Activated CD8-positive, alpha-beta memory T cell treated with anti-CD3 and anti-CD28 coated beads for 36 hours (primary cell): Measurements from ENCODE around the gene COQ9. TPM values are rescaled to one million over a fixed set of nuclear protein-coding genes. Genes with fewer than 3 reads are reported as not detected.
"Not testable (repeated sequence)": the region's sequence is repeated elsewhere in the genome, so short reads cannot be mapped to it uniquely, and the experiment has no call there.

Source experiments
- CTCF ChIA-PET: fragments of 350-600 bp; sonication (Branson Sonifier 250); formaldehyde crosslinking; loops from one replicate; lab custom pipeline; 2021; ENCODE audit warnings: antibody characterized with exemption; lab: Charles Lee
- POLR2A ChIA-PET: fragments of 350-600 bp; sonication (Branson Sonifier 250); formaldehyde crosslinking; loops from one replicate; lab custom pipeline; 2021; ENCODE audit warnings: antibody characterized with exemption; lab: Charles Lee
- total RNA-seq, 2 experiments: library from RNA; stranded (reverse); gene quantifications; one replicate each; pipeline ENCODE4 v1.2.3, GENCODE V29; 2021

The COQ9 gene
- total RNA-seq, 2 experiments from 2014 or later, result 47.4 to 56.3 TPM

DNA sequence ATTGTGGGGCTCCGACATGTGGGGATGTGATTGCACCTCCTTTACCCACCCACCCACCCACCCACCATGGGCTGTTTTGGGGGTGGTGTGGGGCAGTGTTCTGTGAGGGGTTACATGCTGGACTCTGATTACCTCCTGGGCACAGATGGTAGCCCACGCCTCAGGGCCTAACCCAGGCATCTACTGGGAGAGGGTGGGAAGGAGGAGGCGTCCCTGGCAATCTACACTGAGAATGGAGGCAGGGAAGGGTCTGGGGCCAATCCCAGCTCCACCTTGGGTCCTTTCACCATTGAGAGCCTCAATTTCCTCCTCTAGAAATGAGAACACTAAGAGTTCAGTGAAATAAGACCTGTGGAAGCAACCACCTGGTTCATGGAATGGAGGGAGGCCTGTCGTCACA, 50.8 kb downstream of the COQ9 start:
- ChIA-PET CTCF (no interaction called here), POLR2A (no interaction called here)

- POLR2A ChIA-PET, result not testable (repeated sequence)
Observed at GRCh38 chr16:57499941-57500340, 52.7 kb downstream of the COQ9 start.

GRCh38 chr16:57500578-57501111, 53.4 kb downstream of the COQ9 start:
- CTCF ChIA-PET, result interaction anchor here (0.7 to 1.3 kb wide), 3 partner anchors 34 to 136 kb away, joined by 3 to 5 read pairs (median 3); no protein-coding TSS in a partner anchor
- POLR2A ChIA-PET, result interaction anchor here (0.7 kb wide), 1 partner anchor 50 kb away, joined by 8 read pairs; no protein-coding TSS in a partner anchor

More at GRCh38 chr16:57499941-57500340, 52.7 kb downstream of the COQ9 start:
- CTCF ChIA-PET, result interaction anchor here (0.9 to 1.3 kb wide), 2 partner anchors 81 to 136 kb away, joined by 3 read pairs; no protein-coding TSS in a partner anchor

- POLR2A ChIA-PET, result interaction anchor here (0.7 kb wide), 1 partner anchor 35 kb away, joined by 6 read pairs; no protein-coding TSS in a partner anchor
- CTCF ChIA-PET, result interaction anchor here (0.7 kb wide), 1 partner anchor 15 kb away, joined by 3 read pairs; no protein-coding TSS in a partner anchor
Observed at GRCh38 chr16:57501492-57501891, 54.2 kb downstream of the COQ9 start.

- ChIA-PET POLR2A (interaction anchor here (0.5 to 0.7 kb wide), 2 partner anchors 21 to 36 kb away, joined by 3 to 6 read pairs; no protein-coding TSS in a partner anchor), CTCF (interaction anchor here (0.7 kb wide), 1 partner anchor 15 kb away, joined by 3 read pairs; no protein-coding TSS in a partner anchor)
Observed at GRCh38 chr16:57502048-57502775, 54.9 kb downstream of the COQ9 start.

DNA sequence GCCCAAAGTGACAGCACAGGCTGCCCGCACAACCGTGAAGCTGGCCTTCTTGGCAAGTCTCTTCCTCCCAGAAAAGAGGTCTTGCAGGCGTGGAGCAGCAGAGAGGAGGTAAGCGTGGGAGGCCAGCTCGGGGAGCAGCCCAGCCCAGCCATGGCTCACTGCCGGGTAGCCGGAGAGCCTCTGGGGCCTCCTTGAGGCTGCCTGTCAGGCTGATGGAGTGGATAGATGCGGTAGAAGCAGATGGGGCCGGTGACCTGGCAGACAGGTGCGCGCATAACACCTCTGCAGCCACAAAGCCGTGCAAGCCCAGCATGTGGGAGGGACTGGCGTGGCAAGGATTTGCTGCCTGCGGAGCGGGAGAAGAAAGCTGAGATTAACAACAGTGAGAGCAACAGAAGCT, 56.1 kb downstream of the COQ9 start:
- CTCF ChIA-PET, result interaction anchor here (1.4 kb wide), 1 partner anchor 16 kb away, joined by 4 read pairs; no protein-coding TSS in a partner anchor
- POLR2A ChIA-PET, result no interaction called here

DNA sequence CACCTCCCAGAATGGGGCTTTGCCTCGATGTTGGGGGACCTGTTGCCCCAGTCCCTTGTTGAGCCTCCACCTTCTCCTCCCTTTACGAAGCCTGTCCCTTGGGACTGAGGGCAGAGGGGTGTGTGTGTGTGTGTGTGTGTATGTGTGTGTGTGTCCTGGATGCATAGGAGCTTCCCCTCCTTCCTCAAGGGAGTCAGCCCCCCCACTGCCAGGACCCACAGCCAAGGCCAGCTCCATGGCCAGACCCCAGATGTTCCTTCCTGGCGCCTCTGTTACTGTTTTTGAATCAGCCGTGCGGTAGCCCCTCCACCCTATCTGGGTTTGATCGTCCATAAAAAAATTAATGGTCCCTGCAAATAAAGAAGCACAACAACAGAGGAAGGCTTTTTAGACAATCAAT, 56.7 kb downstream of the COQ9 start:
- ChIA-PET CTCF (interaction anchor here (0.7 to 1.4 kb wide), 2 partner anchors 16 to 58 kb away, joined by 3 to 4 read pairs; no protein-coding TSS in a partner anchor), POLR2A (no interaction called here)

DNA sequence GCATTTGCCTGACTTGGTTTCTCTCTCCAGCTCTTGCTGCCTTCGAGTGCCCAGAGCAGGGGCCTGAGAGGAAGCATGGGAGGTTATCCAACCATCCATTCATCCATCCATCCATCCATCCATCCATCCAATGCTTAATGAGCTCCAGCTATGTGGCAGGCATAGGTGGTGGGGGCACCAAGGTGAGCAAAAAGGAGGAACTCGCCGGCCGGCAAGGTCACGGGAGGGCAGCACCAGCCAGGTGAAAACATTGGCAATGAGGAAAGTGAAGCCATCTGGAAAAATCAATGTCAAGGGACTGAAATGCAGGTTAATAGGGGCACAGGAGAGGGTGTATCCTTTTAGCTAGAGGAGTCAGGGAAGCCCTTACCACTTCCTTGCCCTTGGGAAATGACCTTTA, 57.2 kb downstream of the COQ9 start:
- POLR2A ChIA-PET, result no interaction called here

GRCh38 chr16:57505169-57505568, 57.9 kb downstream of the COQ9 start:
- ChIA-PET CTCF (interaction anchor here (0.8 to 1.0 kb wide), 2 partner anchors 15 to 30 kb away, joined by 3 to 4 read pairs; no protein-coding TSS in a partner anchor), POLR2A (no interaction called here)

More for the DNA sequence above, 57.2 kb downstream of the COQ9 start:
- CTCF ChIA-PET, result interaction anchor here (0.7 to 1.4 kb wide), 2 partner anchors 15 to 57 kb away, joined by 3 to 4 read pairs; no protein-coding TSS in a partner anchor

- POLR2A ChIA-PET, result no interaction called here
- CTCF ChIA-PET, result interaction anchor here (2.1 kb wide), 1 partner anchor 12 kb away, joined by 7 read pairs; no protein-coding TSS in a partner anchor
Observed at GRCh38 chr16:57507136-57508034, 60.1 kb downstream of the COQ9 start.

- ChIA-PET CTCF (interaction anchor here (0.8 to 2.1 kb wide), 2 partner anchors 12 to 37 kb away, joined by 3 to 7 read pairs; no protein-coding TSS in a partner anchor), POLR2A (no interaction called here)
Observed at GRCh38 chr16:57508035-57508425, 60.8 kb downstream of the COQ9 start.

GRCh38 chr16:57509231-57509923, 62.1 kb downstream of the COQ9 start:
- POLR2A ChIA-PET, result interaction anchor here (0.6 kb wide), 1 partner anchor 18 kb away, joined by 9 read pairs; no protein-coding TSS in a partner anchor

GRCh38 chr16:57510016-57510871, 63.0 kb downstream of the COQ9 start:
- ChIA-PET CTCF (no interaction called here), POLR2A (interaction anchor here (0.6 kb wide), 1 partner anchor 17 kb away, joined by 9 read pairs; no protein-coding TSS in a partner anchor)

More at GRCh38 chr16:57509231-57509923, 62.1 kb downstream of the COQ9 start:
- CTCF ChIA-PET, result no interaction called here
